ENCODE measurements around the gene FTCD. TPM values are rescaled to one million over a fixed set of nuclear protein-coding genes. Genes with fewer than 3 reads are reported as not detected.
A peak's percentile ranks its signal among the peaks of the same experiment; 100 is the strongest.

The FTCD gene
- total RNA-seq, 6 donors from 2014 or later, result 0.69 to 0.98 TPM; not detected in 4

DNA sequence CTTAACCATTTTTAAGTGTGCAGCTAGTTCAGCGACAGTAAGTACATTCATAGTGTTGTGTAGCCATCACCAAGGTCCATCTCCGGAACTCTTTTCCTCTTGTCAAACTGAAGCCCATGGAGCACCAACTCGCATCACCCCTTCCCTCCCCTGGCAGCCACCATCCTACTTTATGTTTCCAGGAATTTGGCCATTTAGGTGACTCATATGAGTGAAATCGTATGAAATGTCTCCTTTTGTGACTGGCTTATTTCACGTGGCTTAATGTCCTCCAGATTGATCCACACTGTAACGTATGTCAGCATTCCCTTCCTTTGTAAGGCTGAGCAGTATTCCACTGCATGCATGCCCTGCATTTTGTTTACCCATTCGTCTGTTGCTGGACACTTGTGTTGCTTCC lies 55.0 kb downstream of the FTCD start:
- no peak overlapping the region for H3K27ac ChIP-seq
- H3K4me3 ChIP-seq, result peak overlapping the region in 1 of 4 donors; percentile 68
- DNase-seq, result no peak
- H3K4me1 ChIP-seq, result peaks cover 4 to 20% (median 12%) of the 10 kb centered on the region in 4 donors
- peaks cover 0 to 6% (median 5%) of the 10 kb centered on the region in 4 donors for H3K9me3 ChIP-seq
- WGBS, 2 donors, result 76 to 88% methylated on average over 7 of the region's 7 CpGs
- ATAC-seq (ENCODE audit: low FRiP score in 2 of 2), result no peak
- peaks cover 0 to 16% (median 11%) of the 10 kb centered on the region in 4 donors for H3K27me3 ChIP-seq
- TF ChIP-seq POLR2AphosphoS5 (IDR thresholded peaks at IDR 0.05) (no peak), POLR2A (IDR thresholded peaks at IDR 0.05) (no peak), EP300 (IDR thresholded peaks at IDR 0.05) (no peak), CTCF (IDR thresholded peaks at IDR 0.05) (no peak)
- no peaks in the 10 kb centered on the region for H3K36me3 ChIP-seq

GRCh38 chr21:46100020-46100419 lies 55.4 kb downstream of the FTCD start:
- peak overlapping the region in 2 of 4 donors; percentile 67 to 68 for H3K4me3 ChIP-seq
- no peak for DNase-seq
- no peak for ATAC-seq (ENCODE audit: low FRiP score in 2 of 2)
- WGBS, 2 donors, result 88 to 90% methylated on average over 6 of the region's 6 CpGs
- H3K4me1 ChIP-seq, result peaks cover 4 to 20% (median 12%) of the 10 kb centered on the region in 4 donors
- H3K36me3 ChIP-seq, result no peaks in the 10 kb centered on the region
- H3K9me3 ChIP-seq, result peaks cover 0 to 6% (median 5%) of the 10 kb centered on the region in 4 donors
- peaks cover 0 to 16% (median 11%) of the 10 kb centered on the region in 4 donors for H3K27me3 ChIP-seq
- no peak overlapping the region for H3K27ac ChIP-seq
- no peak for TF ChIP-seq POLR2A (IDR thresholded peaks at IDR 0.05)
- no peak for TF ChIP-seq EP300 (IDR thresholded peaks at IDR 0.05)
- no peak for TF ChIP-seq POLR2AphosphoS5 (IDR thresholded peaks at IDR 0.05)
- TF ChIP-seq CTCF (IDR thresholded peaks at IDR 0.05), result no peak

- peak overlapping the region in 2 of 4 donors; percentile 14 to 81 for H3K27ac ChIP-seq
- H3K36me3 ChIP-seq, result no peaks in the 10 kb centered on the region
- TF ChIP-seq EP300 (IDR thresholded peaks at IDR 0.05), result no peak
- TF ChIP-seq POLR2A (IDR thresholded peaks at IDR 0.05), result no peak
- no peak for TF ChIP-seq POLR2AphosphoS5 (IDR thresholded peaks at IDR 0.05)
- no peak for TF ChIP-seq CTCF (IDR thresholded peaks at IDR 0.05)
- peaks cover 4 to 20% (median 12%) of the 10 kb centered on the region in 4 donors for H3K4me1 ChIP-seq
- 34 to 51% methylated on average over 18 of the region's 18 CpGs for WGBS, 2 donors
- H3K27me3 ChIP-seq, result peaks cover 0 to 16% (median 11%) of the 10 kb centered on the region in 4 donors
- peak; percentile 20 to 79 for DNase-seq
- ATAC-seq (ENCODE audit: low FRiP score in 2 of 2), result peak in 1 of 2 donors; percentile 51
- H3K4me3 ChIP-seq, result peak overlapping the region in 3 of 4 donors; percentile 59 to 68 (median 67)
- peaks cover 0 to 6% (median 5%) of the 10 kb centered on the region in 4 donors for H3K9me3 ChIP-seq
Measured at GRCh38 chr21:46099476-46099875, 55.9 kb downstream of the FTCD start.

DNA sequence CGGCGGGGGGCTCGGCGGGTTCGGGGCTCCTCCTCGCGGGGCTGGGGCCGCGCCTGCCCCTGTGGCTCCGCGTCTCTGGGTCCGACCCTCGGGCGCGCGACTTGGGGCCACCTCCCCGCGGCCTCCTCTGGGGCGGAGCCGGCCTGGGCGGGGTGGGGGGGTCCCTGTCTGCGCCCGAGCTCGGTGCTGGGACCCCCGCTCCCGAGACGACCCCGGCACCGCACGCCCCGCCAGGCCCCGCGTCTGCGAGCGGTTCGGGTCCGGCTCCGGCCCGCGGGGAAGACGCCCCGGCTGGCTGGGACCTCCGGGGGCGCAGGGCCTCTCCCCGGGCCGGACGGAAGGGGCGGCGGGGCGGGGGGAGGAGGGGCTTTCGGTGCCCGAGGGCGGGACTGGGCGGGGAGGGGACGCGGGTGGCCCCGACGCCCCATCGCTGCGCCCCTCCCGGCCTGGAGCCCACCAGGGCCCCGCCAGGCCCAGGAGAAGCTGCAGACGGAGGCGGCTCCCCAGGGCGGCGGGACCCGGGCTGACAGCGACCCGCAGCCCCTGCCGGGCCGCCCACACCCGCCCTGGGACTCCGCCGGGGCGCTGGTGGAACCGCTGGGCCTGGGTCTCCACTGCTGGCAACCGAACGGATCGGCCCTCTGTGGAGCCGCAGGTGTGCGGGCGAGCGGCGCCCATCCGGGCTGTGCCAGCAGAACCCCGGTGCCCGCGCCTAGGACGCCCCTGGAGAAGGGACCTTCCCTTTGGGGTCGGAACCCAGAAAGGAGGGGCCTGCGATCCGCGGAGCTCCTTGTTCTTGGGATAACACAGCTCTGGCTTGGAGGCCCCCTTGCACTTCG lies 56.9 kb downstream of the FTCD start:
- peaks cover 4 to 20% (median 12%) of the 10 kb centered on the region in 4 donors for H3K4me1 ChIP-seq
- DNase-seq (peak; percentile 19 to 85), ATAC-seq (ENCODE audit: low FRiP score in 2 of 2) (peak in 1 of 2 donors; percentile 72)
- peaks cover 0 to 6% (median 5%) of the 10 kb centered on the region in 4 donors for H3K9me3 ChIP-seq
- H3K27ac ChIP-seq, result peak overlapping the region; percentile 81 to 93 (median 89)
- H3K27me3 ChIP-seq, result peaks cover 0 to 16% (median 11%) of the 10 kb centered on the region in 4 donors
- peak overlapping the region; percentile 59 to 80 (median 68) for H3K4me3 ChIP-seq
- no peak for TF ChIP-seq EP300 (IDR thresholded peaks at IDR 0.05)
- no peak for TF ChIP-seq POLR2AphosphoS5 (IDR thresholded peaks at IDR 0.05)
- TF ChIP-seq CTCF (IDR thresholded peaks at IDR 0.05), result no peak
- TF ChIP-seq POLR2A (IDR thresholded peaks at IDR 0.05), result no peak
- 6 to 10% methylated on average over 22 to 23 of the region's 94 CpGs for WGBS, 2 donors
- no peaks in the 10 kb centered on the region for H3K36me3 ChIP-seq
